Brain microvascular endothelial cell (primary cell): Measurements from ENCODE around the gene TMEM60.

Experiments used
- DNase-seq: peaks from one replicate; pipeline ENCODE4 v3.0.0-alpha.2; 2020
- H3K27ac ChIP-seq: fragments of 250-450 bp; sonication (Bioruptor Pico); 2 replicates; pipeline ENCODE4 v1.5.1; 2020; ENCODE audit warnings: mild to moderate bottlenecking, moderate library complexity
- H3K27me3 ChIP-seq: fragments of 250-450 bp; sonication (Bioruptor Pico); replicated peaks from 2 replicates; pipeline ENCODE4 v1.5.1; 2020; ENCODE audit warnings: mild to moderate bottlenecking
- H3K36me3 ChIP-seq: fragments of 250-450 bp; sonication (Bioruptor Pico); replicated peaks from 2 replicates; pipeline ENCODE4 v1.5.1; 2020; ENCODE audit warnings: mild to moderate bottlenecking
- H3K4me3 ChIP-seq: 2 replicates; pipeline ENCODE4 v1.5.1; 2011; ENCODE audit warnings: low read depth, mild to moderate bottlenecking, control low read depth, low read length, moderate library complexity
- in situ Hi-C: cut with HindIII; loops from 2 replicates; pipeline ENCODE4 v1.10.0; 2017; ENCODE audit warnings: low sequenced_read_pairs, low pct_ligation_motif_present
- TF ChIP-seq, protein P1 (sequence below): IDR thresholded peaks from 2 replicates; pipeline ENCODE4 v1.5.1; 2011; ENCODE audit warnings: low read depth, mild to moderate bottlenecking, moderate library complexity, low read length, control low read depth, inconsistent platforms; ENCODE audit errors: missing control alignments

The TMEM60 gene

DNA sequence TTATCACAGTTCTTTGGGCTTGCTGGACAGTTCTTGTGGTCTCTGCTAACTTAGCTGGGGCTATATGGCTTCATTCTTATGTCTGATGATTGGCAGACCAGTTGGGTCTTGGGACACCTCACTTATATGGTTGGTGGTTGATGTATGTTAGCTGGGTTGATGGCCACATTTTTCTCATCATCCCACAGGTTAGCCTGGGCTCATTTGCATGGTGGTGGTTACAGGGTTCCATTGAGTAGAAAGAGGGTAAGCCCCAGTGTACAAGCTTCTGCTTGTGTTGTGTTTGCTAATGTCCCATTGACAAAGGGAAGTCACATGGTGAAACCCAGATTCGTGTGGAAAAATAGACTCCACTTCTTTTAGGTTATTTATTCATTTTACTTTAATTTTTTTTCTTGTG, 40.6 kb downstream of the TMEM60 start:
- in situ Hi-C loops, result loop anchor here (25.0 kb wide), 1 partner anchor 95 kb away; no protein-coding TSS in a partner anchor
- DNase-seq, result no peak
- H3K27ac ChIP-seq, result no peak overlapping the region

DNA sequence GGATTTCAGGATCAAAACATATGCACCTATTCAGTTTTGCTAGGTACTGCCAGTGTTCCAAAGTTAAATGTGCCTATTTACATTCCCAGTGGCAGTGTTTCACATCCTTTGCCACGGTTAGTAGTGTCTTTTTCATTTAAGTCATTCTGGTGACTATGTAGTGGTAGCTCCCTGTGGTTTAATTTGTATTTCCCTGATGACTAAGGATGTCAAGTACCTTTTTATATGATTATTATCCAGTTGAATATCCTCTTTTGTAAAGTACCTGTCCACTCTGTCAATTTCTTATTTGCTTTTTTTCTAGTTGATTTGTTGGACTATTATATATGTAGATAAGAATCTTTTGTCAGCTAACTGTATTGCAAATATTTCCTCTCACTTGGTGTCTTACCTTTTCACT, 45.1 kb downstream of the TMEM60 start:
- Histone ChIP-seq H3K4me3 (no peak overlapping the region), H3K36me3 (no peaks in the 10 kb centered on the region), H3K27ac (no peak overlapping the region), H3K27me3 (no peaks in the 10 kb centered on the region)
- no peak for DNase-seq
- in situ Hi-C loops, result loop anchor here (25.0 kb wide), 1 partner anchor 91 kb away; no protein-coding TSS in a partner anchor
- TF ChIP-seq, protein P1, sequence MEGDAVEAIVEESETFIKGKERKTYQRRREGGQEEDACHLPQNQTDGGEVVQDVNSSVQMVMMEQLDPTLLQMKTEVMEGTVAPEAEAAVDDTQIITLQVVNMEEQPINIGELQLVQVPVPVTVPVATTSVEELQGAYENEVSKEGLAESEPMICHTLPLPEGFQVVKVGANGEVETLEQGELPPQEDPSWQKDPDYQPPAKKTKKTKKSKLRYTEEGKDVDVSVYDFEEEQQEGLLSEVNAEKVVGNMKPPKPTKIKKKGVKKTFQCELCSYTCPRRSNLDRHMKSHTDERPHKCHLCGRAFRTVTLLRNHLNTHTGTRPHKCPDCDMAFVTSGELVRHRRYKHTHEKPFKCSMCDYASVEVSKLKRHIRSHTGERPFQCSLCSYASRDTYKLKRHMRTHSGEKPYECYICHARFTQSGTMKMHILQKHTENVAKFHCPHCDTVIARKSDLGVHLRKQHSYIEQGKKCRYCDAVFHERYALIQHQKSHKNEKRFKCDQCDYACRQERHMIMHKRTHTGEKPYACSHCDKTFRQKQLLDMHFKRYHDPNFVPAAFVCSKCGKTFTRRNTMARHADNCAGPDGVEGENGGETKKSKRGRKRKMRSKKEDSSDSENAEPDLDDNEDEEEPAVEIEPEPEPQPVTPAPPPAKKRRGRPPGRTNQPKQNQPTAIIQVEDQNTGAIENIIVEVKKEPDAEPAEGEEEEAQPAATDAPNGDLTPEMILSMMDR, result no peak

More for the DNA sequence above, 40.6 kb downstream of the TMEM60 start:
- Histone ChIP-seq H3K36me3 (no peaks in the 10 kb centered on the region), H3K27me3 (no peaks in the 10 kb centered on the region), H3K4me3 (no peak overlapping the region)
- TF ChIP-seq, protein P1, result no peak

DNA sequence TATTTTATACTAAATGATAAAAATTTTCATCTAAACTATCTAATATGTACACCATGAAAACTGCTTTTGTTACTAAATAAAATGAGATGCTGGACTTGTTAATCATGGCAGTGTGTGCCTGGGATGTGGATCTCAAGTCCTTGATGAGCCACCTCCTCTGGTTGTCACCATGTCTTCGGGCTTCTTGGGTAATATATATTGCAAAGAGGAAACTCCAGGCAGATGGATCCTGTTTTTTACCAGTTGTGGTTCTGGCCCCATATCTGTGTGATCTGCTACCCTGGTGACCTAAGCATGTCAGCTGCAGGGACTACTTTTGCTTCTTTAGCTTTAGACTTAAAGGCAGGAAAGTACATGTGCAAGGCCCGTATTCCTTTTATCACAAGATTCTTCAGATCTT, 46.2 kb downstream of the TMEM60 start:
- H3K27ac ChIP-seq, result no peak overlapping the region
- H3K4me3 ChIP-seq, result no peak overlapping the region
- H3K36me3 ChIP-seq, result no peaks in the 10 kb centered on the region
- TF ChIP-seq, protein P1, result no peak
- no peaks in the 10 kb centered on the region for H3K27me3 ChIP-seq
- in situ Hi-C loops, result loop anchor here (25.0 kb wide), 1 partner anchor 90 kb away; no protein-coding TSS in a partner anchor
- DNase-seq, result no peak

DNA sequence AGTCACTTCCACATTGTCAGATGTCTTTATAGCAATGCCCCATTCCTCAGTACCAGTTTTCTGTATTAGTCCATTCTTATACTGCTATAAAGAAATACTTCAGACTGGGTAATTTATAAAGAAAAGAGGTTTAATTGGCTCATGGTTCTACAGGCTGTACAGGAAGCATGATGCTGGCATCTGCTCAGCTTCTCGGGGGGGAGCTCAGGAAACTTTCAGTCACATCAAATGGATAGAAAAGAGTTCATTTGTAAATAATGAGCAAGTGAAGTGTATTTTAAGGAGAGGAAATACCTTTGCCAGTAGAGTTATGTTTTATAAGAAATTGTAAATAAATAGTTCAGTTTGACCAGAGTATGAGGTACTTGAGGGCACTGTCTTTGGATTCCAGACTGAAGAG, 50.5 kb downstream of the TMEM60 start:
- in situ Hi-C loops, result no loop called here
- Histone ChIP-seq H3K27ac (no peak overlapping the region), H3K27me3 (no peaks in the 10 kb centered on the region), H3K36me3 (no peaks in the 10 kb centered on the region), H3K4me3 (no peak overlapping the region)
- DNase-seq, result no peak
- TF ChIP-seq, protein P1, result no peak

DNA sequence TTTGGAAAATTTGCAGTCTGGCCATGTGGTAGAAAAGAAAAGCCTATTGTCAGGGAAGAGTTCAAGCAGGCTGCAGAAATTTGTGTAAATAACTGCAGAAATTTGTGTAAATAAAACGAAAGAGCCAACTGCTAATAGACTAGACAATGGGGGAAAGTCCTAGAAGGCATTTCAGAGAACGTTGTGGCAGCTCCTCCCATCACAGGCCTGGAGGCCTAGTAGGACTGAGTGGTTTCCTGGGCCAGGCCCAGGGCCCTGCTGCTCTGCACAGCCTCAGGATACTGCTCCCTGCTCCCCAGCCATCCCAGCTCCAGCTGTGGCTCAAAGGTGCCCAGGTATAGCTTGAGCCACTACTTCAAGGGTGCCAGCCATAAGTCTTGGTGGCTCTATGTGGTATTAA, 51.1 kb downstream of the TMEM60 start:
- H3K36me3 ChIP-seq, result no peaks in the 10 kb centered on the region
- TF ChIP-seq, protein P1, result no peak
- no peak overlapping the region for H3K27ac ChIP-seq

DNA sequence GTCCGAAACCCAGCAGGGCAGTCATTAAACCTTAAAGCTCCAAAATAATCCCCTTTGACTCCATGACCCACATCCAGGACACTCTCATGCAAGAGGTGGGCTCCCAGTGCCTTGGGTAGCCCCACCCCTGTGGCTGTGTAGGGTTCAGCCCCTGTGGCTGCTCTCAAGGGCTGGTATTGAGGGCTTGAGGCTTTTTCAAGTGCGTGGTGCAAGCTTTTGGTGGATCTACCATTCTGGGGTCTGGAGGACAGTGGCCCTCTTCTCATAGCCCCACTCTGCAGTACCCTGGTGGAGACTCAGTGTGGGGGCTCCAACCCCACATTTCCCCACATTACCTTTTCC, 51.4 kb downstream of the TMEM60 start:
- Histone ChIP-seq H3K27ac (no peak overlapping the region), H3K36me3 (no peaks in the 10 kb centered on the region), H3K4me3 (no peak overlapping the region), H3K27me3 (no peaks in the 10 kb centered on the region)
- no peak for DNase-seq
- in situ Hi-C loops, result no loop called here
- TF ChIP-seq, protein P1, result no peak

More for the DNA sequence above, 51.1 kb downstream of the TMEM60 start:
- H3K4me3 ChIP-seq, result no peak overlapping the region
- DNase-seq, result no peak
- in situ Hi-C loops, result no loop called here
- H3K27me3 ChIP-seq, result no peaks in the 10 kb centered on the region
